Measurements from ENCODE around the gene MYL1. TPM values are rescaled to one million over a fixed set of nuclear protein-coding genes. Genes with fewer than 3 reads are reported as not detected.

Gene MYL1
- polyA plus RNA-seq, 1 donor (not counting 4 experiments of a cell fraction or from before 2014, with no cell fraction given), result not detected

DNA sequence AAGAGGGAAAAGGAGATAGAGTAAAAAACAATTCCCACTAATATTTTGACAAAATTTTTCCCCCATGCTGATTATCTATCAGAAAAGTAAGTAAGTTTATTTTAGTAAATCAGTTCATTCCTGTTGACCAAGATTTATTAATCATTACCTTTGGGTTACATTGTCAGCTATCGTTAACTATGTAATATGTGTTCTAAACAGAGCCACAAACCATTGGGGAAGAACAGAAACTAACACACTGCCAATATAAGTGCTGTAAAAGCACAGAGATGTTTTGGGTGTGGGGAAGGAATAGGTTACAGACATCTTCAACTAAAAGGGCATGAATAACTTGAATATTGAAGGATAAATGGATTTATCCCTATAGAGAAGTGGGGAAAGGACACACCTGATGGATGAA, 47.3 kb downstream of the MYL1 start:
- Histone ChIP-seq H3K9me1 (ENCODE audit: control insufficient read depth, extremely low read depth, insufficient read depth, low read length) (no peaks in the 10 kb centered on the region), H3K36me3 (ENCODE audit: control insufficient read depth in 2 of 2, extremely low read depth in 1 of 2, insufficient read depth in 2 of 2, low read length in 2 of 2) (no peaks in the 10 kb centered on the region), H3K27me3 (ENCODE audit: control insufficient read depth, extremely low read depth, insufficient read depth, low read length) (no peaks in the 10 kb centered on the region), H3K4me3 (ENCODE audit: control insufficient read depth in 2 of 3, extremely low read depth in 1 of 3, insufficient read depth in 2 of 3, low read depth in 1 of 3, low read length in 3 of 3) (no peak overlapping the region), H3K4me2 (ENCODE audit: control insufficient read depth, extremely low read depth, insufficient read depth, low read depth, low read length) (no peak overlapping the region), H4K20me1 (ENCODE audit: control insufficient read depth, extremely low read depth, insufficient read depth, low read length) (no peaks in the 10 kb centered on the region), H3K4me1 (ENCODE audit: control insufficient read depth, extremely low read depth, insufficient read depth, low read length) (no peaks in the 10 kb centered on the region), H3K79me2 (ENCODE audit: control insufficient read depth, insufficient read depth, low read length) (no peaks in the 10 kb centered on the region), H3K9me3 (ENCODE audit: control insufficient read depth, low read depth, low read length) (no peaks in the 10 kb centered on the region), H3K27ac (ENCODE audit: control insufficient read depth, insufficient read depth, low read length) (no peak overlapping the region), H3K9ac (ENCODE audit: control insufficient read depth, extremely low read depth, insufficient read depth, low read length) (no peak overlapping the region), H2AFZ (ENCODE audit: control insufficient read depth, low read length) (no peak overlapping the region)
- FAIRE-seq, result no peak
- dilution Hi-C loops (cut with MboI; ENCODE audit: extremely low pct_ligation_motif_present, low sequenced_read_pairs), result no loop called here
- no peak for DNase-seq (ENCODE audit: low read depth, low spot score)
- TF ChIP-seq EZH2 (IDR thresholded peaks at IDR 0.05; ENCODE audit: low read length), result no peak
- TF ChIP-seq, protein P1, sequence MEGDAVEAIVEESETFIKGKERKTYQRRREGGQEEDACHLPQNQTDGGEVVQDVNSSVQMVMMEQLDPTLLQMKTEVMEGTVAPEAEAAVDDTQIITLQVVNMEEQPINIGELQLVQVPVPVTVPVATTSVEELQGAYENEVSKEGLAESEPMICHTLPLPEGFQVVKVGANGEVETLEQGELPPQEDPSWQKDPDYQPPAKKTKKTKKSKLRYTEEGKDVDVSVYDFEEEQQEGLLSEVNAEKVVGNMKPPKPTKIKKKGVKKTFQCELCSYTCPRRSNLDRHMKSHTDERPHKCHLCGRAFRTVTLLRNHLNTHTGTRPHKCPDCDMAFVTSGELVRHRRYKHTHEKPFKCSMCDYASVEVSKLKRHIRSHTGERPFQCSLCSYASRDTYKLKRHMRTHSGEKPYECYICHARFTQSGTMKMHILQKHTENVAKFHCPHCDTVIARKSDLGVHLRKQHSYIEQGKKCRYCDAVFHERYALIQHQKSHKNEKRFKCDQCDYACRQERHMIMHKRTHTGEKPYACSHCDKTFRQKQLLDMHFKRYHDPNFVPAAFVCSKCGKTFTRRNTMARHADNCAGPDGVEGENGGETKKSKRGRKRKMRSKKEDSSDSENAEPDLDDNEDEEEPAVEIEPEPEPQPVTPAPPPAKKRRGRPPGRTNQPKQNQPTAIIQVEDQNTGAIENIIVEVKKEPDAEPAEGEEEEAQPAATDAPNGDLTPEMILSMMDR (optimal IDR thresholded peaks at IDR 0.05 in 1 of 3, IDR thresholded peaks at IDR 0.05 in 1 of 3, conservative IDR thresholded peaks at IDR 0.05 in 1 of 3; ENCODE audit: extremely low read depth in 1 of 3, insufficient read depth in 2 of 3, low read length in 3 of 3), result no peak

DNA sequence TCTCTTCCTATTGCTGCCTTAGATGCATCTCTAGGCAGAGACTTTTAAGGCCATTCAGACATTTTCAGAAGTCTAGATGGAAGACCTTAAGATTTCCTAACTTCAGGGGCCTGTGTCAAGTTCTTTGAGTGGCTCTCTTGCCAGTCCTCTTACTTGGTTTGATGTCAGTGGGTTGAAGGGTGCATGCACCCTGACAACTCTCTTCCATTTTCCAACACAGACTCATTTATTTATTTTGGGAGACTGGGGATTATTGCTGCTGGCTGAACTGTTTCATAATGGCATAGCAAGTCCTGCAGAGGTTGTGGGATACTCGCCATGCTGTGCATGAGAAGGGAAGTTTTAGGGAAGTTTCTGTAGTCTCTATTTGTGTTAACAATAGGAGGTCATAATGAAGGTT, 50.7 kb downstream of the MYL1 start:
- no peaks in the 10 kb centered on the region for H3K36me3 ChIP-seq (ENCODE audit: control insufficient read depth in 2 of 2, extremely low read depth in 1 of 2, insufficient read depth in 2 of 2, low read length in 2 of 2)
- H2AFZ ChIP-seq (ENCODE audit: control insufficient read depth, low read length), result no peak overlapping the region
- H3K9me3 ChIP-seq (ENCODE audit: control insufficient read depth, low read depth, low read length), result no peaks in the 10 kb centered on the region
- no peaks in the 10 kb centered on the region for H3K27me3 ChIP-seq (ENCODE audit: control insufficient read depth, extremely low read depth, insufficient read depth, low read length)
- dilution Hi-C loops (cut with MboI; ENCODE audit: extremely low pct_ligation_motif_present, low sequenced_read_pairs), result no loop called here
- H3K9ac ChIP-seq (ENCODE audit: control insufficient read depth, extremely low read depth, insufficient read depth, low read length), result no peak overlapping the region
- no peak overlapping the region for H3K4me2 ChIP-seq (ENCODE audit: control insufficient read depth, extremely low read depth, insufficient read depth, low read depth, low read length)
- H3K4me1 ChIP-seq (ENCODE audit: control insufficient read depth, extremely low read depth, insufficient read depth, low read length), result no peaks in the 10 kb centered on the region
- no peak overlapping the region for H3K27ac ChIP-seq (ENCODE audit: control insufficient read depth, insufficient read depth, low read length)
- no peak for TF ChIP-seq EZH2 (IDR thresholded peaks at IDR 0.05; ENCODE audit: low read length)
- TF ChIP-seq, protein P1 (optimal IDR thresholded peaks at IDR 0.05 in 1 of 3, IDR thresholded peaks at IDR 0.05 in 1 of 3, conservative IDR thresholded peaks at IDR 0.05 in 1 of 3; ENCODE audit: extremely low read depth in 1 of 3, insufficient read depth in 2 of 3, low read length in 3 of 3), result no peak
- no peaks in the 10 kb centered on the region for H3K9me1 ChIP-seq (ENCODE audit: control insufficient read depth, extremely low read depth, insufficient read depth, low read length)
- no peaks in the 10 kb centered on the region for H4K20me1 ChIP-seq (ENCODE audit: control insufficient read depth, extremely low read depth, insufficient read depth, low read length)
- no peak overlapping the region for H3K4me3 ChIP-seq (ENCODE audit: control insufficient read depth in 2 of 3, extremely low read depth in 1 of 3, insufficient read depth in 2 of 3, low read depth in 1 of 3, low read length in 3 of 3)
- H3K79me2 ChIP-seq (ENCODE audit: control insufficient read depth, insufficient read depth, low read length), result no peaks in the 10 kb centered on the region
- FAIRE-seq (no peak), DNase-seq (ENCODE audit: low read depth, low spot score) (no peak)

Measured in keratinocyte (primary cell).